Eye (tissue), 1 donor: Measurements from ENCODE around the gene LRRC17.
"Not testable (repeated sequence)": the region's sequence is repeated elsewhere in the genome, so short reads cannot be mapped to it uniquely, and the experiment has no call there.

Experiments
- DNase-seq: peaks from one replicate; pipeline ENCODE4 v3.0.0-alpha.2; 2015

LRRC17 gene

DNA sequence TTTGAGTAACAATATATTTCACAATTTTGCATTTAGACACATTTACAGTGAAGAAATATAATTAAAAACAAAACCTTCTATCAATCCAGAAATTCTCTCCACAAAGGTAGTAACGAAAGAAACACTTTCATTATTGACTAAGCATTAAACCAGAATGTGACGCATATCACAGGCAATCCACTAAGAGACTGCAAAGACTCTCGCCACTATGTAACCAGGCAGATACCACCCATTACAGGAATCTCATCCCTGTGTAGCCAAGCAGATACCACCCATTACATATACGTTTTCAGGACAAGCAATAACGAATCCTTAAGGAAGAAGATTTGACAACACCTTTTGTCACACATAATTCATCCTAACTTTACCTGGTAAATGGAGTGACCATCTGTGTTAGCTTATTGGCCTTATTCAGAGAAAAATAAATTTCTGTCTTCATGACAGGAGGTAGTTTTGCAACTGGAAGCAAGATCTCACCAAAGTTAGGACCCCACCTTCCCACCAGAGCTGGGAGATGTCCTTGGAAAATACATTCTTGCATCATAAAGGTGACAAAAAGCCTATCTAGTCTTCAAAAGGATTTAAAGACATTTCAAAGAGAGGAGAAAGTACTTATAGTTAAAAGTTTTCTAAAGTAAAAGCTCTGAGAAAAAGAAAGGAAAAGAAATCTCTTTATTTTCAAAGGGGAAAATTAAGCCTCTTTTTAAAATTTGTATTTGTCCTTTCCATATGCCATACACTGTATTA is 30.8 kb downstream of the LRRC17 start:
- DNase-seq = no peak

- no peak for DNase-seq
Measured at GRCh38 chr7:102944241-102944640, 31.4 kb downstream of the LRRC17 start.

DNA sequence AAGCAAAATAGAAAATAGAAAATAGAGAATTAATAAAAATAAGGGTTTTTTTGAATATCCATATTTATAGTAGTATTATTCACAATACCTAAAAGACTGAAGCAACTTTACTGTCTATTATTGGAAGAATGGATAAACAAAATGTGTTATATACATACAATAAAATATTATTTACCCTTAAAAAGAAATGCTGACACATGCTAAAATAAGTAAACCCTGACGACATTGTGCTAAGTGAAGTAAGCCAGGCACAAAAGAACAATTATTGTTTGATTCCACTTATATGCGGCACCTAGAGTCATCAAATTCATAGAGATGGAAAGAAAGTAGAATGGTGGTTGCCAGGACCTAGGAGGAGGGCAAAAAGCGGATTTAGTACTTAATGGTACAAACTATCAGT is 39.0 kb downstream of the LRRC17 start:
- no peak for DNase-seq

DNA sequence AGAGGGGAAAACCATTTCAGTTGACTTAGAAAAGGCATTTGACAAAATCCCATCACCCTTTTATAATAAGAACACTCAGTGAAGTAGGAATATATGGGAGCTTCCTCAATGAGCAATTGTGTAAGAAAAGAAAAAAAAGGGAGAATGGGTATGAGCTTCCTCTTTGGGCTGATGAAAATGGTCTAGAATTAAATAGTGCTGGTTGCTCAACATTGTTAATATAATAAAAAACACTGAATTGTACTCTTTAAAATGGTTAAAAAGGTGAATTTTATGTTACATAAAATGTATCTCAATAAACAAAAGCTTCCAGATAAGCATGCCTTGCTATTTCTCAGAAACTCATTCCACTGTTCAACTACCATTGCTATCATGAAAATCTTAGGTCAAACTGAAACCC is 40.6 kb downstream of the LRRC17 start:
- no peak for DNase-seq

- DNase-seq = not testable (repeated sequence)
Measured at GRCh38 chr7:102954359-102954758, 41.6 kb downstream of the LRRC17 start.

- not testable (repeated sequence) for DNase-seq
Measured at GRCh38 chr7:102958004-102958403, 45.2 kb downstream of the LRRC17 start.

GRCh38 chr7:102961993-102962392 is 49.2 kb downstream of the LRRC17 start:
- not testable (repeated sequence) for DNase-seq

DNA sequence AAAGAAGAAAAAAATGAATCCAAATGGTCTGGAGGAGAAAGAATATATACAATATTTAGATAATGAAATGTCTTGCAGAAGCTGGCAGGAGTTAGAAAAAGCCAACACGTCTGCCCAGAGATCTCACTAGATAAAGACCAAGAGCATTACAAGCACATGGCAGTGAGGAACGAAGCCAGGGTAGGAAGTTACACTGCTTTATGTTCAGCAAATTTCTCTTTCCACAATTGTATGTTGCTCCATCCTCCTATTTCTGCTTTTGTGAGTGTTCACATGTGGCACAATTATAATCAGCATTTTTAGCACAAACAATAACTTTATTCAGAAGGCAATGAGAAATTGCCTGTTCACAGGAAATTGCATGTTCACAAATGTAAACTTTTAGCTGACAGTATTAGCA is 53.7 kb downstream of the LRRC17 start:
- no peak for DNase-seq

- no peak for DNase-seq
Measured at GRCh38 chr7:102967798-102968197, 55.0 kb downstream of the LRRC17 start.

- DNase-seq = no peak
Measured at GRCh38 chr7:102973096-102973802, 60.4 kb downstream of the LRRC17 start.

GRCh38 chr7:102974366-102975236 is 61.8 kb downstream of the LRRC17 start:
- no peak for DNase-seq

DNA sequence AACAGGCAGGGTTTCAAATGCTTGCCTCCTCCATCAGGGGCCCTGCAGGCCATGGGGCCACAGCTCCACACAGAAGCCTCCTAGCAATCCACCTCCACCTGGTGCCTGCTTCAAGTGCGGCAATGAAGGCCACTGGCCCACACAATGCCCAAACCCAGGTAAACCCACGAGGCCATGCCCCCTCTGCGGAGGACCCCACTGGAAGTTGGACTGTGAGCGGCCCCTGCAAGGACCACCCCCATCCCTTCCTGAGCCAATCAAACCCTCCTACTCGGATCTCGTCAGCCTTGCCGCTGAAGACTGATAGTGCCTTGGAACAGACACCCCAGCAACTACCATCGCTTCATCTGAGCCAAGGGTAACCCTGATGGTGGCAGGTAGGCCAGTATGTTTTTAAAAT is 63.1 kb downstream of the LRRC17 start:
- no peak for DNase-seq

DNA sequence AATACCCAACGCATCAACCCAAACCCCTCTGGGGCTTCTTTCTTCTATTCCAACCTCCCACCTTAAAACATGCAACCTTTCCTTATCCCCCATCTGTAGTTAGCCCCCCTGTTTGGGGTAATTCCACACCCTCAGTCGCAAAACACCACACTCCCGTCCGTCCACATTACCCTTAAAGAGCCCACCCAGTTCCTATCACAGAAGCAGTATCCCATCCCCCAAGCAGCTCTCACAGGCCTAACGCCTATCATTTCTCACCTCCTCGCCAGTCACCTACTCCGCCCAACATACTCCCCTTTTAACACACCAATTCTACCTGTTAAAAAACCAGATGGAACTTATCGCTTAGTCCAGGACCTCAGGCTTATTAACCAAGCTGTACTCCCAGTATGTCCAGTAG is 63.7 kb downstream of the LRRC17 start:
- no peak for DNase-seq

GRCh38 chr7:102977586-102977985 is 64.8 kb downstream of the LRRC17 start:
- DNase-seq = not testable (repeated sequence)

DNA sequence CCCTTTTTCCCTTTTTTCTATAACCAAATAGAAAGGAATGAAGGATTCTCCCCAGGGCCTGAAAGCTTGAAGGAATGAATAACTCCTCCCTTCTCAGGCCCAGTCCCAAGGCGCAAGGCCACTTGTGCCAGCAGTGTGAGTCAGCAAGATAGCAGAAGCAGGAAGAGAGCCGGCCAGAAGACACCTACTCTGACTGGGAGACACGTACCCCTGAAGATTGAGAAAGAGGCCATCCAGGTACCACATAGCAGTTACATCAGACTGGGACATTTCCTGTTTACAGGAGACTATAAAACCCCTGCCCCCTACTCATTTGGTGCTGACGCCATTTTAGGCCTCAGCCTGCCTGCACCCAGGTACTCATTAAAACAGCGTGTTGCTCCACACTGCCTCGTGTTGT is 65.5 kb downstream of the LRRC17 start:
- DNase-seq = no peak

- DNase-seq = no peak
Measured at GRCh38 chr7:102979670-102980069, 66.9 kb downstream of the LRRC17 start.

DNA sequence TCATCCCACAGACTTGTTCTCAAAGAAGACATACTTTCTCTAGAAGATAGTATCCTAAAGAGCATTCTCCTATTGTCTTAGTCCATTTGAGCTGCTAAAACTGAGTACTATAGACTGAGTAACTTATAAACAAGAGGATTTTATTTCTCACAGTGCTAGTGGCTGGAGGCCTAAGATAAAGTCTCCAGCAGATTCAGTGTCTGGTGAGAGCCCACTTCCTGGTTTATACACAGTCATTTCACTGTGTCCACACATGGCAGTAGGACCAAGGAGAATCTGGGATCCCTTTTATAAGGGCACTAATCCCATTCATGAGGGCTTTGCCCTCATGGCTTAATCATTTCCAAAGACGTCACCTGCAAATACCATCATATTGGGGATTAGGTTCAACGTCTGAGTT is 68.7 kb downstream of the LRRC17 start:
- DNase-seq = no peak

- no peak for DNase-seq
Measured at GRCh38 chr7:102982235-102982634, 69.4 kb downstream of the LRRC17 start.

GRCh38 chr7:102983602-102984001 is 70.8 kb downstream of the LRRC17 start:
- DNase-seq = no peak

GRCh38 chr7:102985176-102985783 is 72.5 kb downstream of the LRRC17 start:
- no peak for DNase-seq

- no peak for DNase-seq
Measured at GRCh38 chr7:102988088-102988487, 75.3 kb downstream of the LRRC17 start.

DNA sequence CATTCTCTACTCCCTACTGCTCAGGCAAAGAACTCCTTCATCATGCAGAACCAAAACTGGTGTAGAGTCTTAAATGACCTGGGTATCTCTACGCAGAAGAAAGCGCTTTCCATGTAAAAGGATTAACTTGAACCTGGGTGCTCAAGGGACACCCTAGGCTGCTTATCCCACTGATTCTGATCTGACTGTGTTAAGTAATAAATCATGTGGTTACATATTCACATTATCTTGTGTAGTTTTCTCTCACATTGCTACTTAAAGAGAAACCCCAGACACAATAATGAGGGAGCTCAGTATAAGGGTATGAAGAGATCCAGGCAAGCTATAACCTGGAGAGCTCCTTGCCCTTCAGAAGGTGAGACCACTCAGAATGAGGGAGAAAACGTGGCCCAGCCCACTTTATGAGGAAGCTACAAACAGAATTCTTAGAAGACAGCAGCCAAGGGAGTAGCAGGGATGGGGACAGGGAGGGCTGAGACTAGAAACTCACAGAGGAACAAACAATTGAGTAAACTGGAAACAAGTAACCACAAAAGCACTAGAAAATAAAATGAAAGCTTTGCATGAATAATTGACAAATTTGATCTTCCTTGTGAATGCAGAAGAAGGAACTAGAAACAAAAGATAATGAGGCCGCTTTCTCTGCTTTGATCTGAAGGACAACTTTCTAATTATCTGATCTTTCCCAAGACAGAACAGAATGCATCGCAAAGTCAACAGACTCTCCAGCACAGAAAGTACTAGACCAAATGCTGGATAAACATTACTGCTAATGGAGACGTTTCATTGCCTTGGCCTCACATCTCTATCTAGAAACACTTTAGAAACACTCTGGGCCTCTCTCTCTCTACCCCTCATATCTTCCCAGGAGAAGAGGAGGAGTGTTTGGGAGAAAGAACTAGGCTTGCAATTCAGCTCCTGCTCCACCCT is 76.1 kb downstream of the LRRC17 start:
- DNase-seq = no peak
